ENCODE results near the gene CSN2.
"Not testable (repeated sequence)": the region's sequence is repeated elsewhere in the genome, so short reads cannot be mapped to it uniquely, and the experiment has no call there.

The CSN2 gene, protein sequence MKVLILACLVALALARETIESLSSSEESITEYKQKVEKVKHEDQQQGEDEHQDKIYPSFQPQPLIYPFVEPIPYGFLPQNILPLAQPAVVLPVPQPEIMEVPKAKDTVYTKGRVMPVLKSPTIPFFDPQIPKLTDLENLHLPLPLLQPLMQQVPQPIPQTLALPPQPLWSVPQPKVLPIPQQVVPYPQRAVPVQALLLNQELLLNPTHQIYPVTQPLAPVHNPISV

DNA sequence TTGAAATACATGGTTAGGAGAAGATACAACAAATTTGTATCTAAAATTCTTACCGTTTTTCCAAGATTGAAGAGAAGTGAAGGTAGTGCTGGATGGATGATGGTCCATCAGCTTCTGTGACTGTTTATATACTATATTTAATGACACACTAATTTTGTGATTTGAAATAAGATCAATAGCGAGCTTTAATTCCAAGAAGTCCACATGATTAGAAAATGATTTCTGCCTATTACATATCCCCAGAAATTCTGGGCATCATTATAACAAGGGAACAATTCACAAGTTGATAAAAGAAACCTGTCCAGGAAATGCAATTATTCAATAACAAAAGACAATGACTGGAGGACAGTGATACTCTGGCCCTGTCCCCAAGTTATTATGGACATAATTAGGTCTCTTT, at the start of gene CSN2:
CSN2 (minus strand) TSS at position 101 of the 400 bp plus-strand sequence. CDS start 4,733 bp downstream, outside the sequence.
- DNase-seq (no peak), ATAC-seq (no peak)

DNA sequence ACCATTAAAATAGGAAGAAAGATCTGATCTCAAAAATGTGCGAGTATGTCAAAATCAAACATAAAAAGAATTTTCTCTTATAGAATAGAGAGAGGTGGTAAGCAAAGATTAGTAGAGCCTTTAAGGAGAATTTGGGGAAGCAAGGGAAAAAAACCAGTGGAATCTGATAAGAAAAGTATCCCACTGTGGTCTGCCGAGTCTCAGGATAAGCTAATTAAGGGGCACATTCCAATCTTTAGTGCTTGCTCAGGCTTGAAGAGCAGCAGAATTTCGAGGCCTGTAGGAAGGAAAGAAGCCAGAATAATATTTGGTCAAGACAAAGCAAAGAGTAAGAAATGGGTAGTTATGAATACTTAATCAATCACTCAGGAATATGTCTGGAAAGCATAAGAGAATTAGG, 43.2 kb upstream of the CSN2 start:
- ATAC-seq = no peak
- no peak for DNase-seq

DNA sequence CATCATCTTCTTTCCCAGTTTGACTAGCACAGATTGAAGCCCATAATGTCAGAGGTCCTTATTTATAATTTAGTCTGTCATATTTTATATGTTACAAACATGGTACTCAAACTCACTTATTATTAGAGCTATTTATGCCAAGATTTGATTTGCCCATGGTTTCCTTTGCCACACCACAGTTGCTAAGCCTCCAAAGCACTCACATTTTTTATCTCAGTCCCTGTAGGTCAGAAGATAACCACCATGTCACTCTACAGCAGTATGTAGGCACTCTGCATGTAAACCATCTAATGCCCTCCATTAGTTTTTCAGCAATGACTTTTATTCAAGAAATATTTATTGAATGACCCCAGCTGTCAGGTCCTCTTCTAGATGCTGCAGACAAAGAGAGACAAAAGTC, 37.0 kb upstream of the CSN2 start:
- ATAC-seq (no peak), DNase-seq (no peak)

DNA sequence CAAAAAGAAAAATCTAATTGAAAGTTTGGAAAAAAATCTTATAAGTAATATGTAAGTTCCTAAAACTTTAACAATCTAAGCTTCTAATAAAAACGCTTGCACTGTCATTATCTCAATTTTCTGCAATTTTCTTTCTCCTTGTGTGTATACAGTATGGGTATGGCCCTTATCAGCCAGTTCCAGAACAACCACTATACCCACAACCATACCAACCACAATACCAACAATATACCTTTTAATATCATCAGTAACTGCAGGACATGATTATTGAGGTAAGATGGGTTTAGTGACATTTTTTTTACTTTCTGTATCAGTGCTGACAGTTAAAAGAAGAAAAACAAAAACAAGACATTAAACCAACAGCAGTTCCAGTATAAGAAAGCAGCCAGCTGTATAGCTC, 35.2 kb upstream of the CSN2 start:
- no peak for ATAC-seq
- DNase-seq = no peak

DNA sequence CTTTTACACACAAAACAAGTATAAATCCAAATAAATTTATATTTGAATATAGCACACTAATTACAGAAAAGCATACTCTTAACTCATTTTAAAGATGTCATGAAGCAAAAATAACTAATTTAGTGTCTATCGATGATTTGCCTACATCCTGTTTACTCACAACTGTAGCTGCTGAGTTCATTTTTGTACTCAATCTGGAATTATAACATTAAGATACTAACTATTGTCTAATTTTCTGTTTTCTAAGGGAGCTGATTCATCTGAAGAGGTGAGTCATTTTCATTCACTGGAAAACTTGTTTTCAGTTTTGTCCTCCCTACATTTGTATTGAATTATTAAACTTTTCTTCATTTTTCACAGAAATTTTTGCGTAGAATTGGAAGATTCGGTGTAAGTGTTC, 33.9 kb upstream of the CSN2 start:
- DNase-seq (no peak), ATAC-seq (no peak)

DNA sequence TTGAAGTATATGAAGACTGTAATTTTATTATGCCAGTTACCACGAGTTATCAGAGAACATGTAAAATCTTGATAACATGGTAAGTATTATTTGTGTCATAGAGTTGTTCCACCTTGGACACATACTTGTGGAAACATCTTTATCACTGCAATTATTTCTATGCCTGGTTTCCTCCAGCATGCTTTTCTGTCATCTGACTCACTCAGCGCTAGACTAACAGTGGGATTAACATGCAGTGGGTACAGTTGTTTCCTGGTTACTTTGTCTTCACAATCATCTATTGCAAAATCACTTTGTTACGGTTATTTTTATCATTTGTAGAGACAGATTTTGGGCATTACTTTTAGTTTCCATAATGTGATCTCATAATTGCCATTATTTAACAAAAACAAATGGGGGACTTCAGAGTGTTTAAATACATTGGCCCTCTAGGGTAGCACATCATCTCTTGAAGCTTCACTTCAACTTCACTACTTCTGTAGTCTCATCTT, 30.0 kb upstream of the CSN2 start, which contains the start of gene STATH:
STATH (plus strand) TSS at position 441 of the 491 bp plus-strand sequence. CDS start 2,472 bp downstream, outside the sequence.
- ATAC-seq (no peak), DNase-seq (no peak)

DNA sequence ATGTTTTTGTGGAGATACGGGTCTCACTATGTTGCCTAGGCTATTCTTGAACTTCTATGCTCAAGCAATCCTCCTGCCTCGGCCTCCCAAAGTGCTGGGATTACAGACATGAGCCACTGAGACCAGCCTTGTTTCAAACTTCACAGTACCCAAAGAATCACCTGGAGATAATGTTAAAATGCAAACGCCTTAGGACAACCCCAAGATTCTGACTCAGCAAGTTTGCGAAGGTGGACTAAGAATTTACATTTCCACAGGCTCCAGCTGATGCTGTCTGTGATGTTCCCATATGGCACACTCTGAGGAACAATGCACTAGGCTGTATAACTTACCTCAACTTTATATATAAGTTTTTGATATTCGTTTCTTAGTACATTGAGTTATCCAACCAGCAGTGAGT, 29.3 kb upstream of the CSN2 start:
- DNase-seq = no peak
- ATAC-seq = no peak

DNA sequence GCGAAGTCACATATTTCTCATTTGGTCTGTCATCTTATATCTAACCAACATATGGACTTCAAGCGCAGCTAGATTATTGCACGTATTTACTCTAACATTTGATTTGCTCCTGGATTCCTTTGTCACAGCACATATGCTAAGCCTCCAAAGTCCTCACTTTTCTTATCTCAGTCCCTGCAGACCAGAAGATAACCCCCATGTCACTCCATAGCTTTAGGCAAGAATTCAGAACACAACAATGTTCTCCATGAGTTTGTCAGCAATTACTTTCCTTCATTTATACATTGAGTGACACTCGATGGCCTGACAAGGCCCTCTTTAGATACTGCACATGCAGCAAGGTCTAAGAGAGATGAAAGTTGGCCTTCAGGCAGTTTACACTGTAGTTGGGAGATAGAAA, 25.5 kb upstream of the CSN2 start:
- DNase-seq (no peak), ATAC-seq (no peak)

DNA sequence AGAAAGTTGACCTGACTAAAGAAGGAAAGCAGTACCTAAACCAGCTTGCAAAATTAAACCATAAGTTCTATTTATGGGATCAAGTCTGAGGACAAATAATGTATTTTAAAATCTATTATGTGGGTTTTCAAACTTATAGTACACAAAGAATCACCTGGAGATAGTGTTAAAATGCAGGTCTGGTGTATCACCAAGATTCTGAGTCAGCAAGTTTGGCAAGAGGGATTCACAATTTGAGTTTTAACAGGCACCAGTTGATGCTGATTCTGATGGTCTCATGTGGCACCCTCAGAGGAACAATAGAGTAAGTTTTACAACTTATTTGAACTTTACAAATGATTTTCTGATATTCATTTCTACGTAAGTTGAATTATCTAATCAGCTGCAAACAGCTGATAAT, 21.1 kb upstream of the CSN2 start:
- no peak for ATAC-seq
- DNase-seq = no peak

DNA sequence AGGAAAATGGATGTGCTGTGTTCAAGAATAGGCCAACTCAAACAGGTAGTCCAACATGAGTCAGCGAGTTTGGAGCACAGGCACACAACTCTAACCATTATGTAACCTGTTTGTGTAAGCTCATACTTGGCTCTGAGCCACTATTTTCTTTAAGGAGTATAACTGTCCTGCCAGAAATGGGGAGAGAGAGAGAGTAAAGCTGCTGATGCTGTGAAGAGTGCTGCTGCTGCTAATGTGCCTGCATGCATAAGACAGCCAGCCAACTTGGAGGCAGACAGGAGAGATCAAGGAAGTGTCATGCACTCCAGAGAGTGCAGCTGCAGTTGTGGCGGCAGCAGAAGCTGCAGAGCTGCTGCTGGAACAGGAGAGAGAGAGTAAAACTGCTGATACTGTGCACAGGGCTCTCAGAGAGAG, 18.5 kb upstream of the CSN2 start:
- DNase-seq = no peak

DNA sequence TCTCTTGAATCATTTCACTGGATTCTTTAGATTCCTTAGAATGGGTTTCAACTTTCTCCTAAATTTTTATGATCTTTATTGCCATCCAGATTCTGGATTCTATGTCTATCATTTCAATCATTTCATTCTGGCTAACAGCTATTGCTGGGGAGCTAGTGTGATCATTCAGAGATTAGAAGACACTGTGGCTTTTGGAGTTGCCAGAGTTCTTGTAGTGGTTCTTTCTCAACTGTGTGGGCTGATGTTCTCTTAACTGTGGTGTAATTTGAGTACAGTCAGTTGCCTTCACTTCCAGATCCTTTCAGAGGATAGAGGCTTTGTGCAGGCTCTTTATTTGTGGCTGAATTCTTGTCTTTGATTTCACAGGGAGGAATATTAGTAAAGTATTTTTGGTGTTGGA, 12.1 kb upstream of the CSN2 start:
- no peak for ATAC-seq
- DNase-seq = no peak

More for the DNA sequence above, 18.5 kb upstream of the CSN2 start:
- ATAC-seq = no peak

DNA sequence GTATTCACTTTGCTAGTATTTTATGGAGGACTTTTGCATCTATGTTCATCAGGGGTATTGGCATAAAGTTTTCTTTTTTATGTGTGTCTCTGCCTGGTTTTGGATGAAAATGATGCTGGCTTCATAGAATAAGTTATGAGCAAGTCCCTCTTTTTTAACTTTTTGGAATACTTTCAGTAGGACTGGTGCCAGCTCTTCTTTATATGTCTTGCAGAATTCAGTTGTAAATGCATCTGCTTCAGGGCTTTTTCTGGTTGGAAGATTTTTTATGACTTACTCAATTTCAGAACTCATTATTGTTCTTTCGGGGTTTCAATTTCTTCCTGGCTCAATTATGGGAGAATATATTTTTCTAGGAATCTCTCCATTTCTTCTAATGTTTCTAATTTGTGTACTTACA, 9.1 kb upstream of the CSN2 start:
- ATAC-seq = no peak
- no peak for DNase-seq

DNA sequence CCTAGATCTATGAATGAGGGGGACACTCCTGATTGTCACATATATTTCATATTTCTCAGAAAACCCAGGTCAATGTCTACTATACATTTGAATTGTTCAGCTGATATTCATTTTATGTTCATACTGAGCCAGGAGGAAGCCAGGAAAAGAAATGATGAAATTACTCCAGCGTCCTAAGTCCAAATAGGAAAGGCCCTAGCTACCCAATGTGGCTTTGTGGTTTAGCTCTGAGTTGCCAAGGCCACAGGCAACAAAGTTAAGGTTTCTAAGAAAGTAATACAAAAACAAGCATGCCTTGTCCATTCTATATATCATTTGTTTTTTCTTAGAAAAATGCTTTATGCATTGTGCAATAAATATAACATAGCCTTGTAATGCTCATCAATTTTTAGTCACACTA, 4.5 kb upstream of the CSN2 start:
- ATAC-seq = no peak

DNA sequence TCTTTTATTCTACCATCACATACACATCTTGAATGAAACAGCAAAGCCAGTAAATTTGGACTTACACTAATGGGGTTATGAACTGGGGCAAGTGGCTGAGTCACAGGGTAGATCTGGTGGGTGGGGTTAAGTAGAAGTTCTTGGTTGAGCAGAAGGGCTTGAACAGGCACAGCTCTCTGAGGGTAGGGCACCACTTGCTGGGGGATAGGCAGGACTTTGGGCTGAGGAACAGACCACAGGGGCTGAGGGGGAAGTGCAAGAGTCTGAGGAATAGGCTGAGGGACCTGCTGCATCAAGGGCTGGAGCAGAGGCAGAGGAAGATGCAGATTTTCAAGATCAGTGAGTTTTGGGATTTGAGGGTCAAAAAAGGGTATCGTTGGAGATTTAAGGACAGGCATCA, 8.3 kb downstream of the CSN2 start:
- ATAC-seq = no peak

More for the DNA sequence above, 4.5 kb upstream of the CSN2 start:
- DNase-seq = no peak

DNA sequence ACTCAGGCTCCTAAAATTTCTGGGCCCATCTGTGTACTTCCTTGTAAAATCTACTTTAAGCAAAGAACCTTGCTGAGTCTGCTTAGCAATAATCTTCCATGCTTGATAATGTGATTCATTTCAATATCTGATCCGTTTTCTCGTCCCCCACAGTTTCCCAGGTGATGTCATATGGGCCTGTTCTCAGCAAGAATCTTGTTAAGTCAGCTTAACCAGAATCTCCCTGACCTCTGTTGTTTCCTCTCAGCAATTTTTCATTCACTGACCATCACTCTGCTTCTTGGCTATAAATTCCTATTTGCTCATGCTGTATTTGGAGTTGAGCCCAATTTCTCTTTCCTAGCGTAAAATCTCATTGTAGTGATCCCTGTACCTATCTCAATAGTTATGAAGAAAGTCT, 13.9 kb downstream of the CSN2 start:
- no peak for DNase-seq
- ATAC-seq = no peak

More for the DNA sequence above, 8.3 kb downstream of the CSN2 start:
- DNase-seq = no peak

DNA sequence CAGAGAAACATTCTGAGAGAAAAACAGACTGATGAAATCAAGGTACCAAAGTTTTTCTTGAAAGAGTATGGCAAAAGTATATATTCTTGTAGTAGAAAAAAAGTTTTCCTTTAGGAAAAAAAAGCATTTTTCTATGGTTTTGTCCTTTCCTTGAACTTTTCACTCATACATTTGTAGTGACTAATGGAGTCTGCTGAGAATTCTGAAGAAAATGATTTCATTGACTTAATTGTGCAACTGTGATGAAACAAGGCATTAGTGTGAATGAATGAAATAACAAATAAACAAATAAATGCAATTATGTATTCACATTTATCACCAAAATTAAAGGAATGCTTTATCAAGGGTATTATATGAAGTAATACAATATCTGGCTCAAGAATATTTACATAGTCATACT, 29.0 kb downstream of the CSN2 start:
- no peak for DNase-seq
- no peak for ATAC-seq

DNA sequence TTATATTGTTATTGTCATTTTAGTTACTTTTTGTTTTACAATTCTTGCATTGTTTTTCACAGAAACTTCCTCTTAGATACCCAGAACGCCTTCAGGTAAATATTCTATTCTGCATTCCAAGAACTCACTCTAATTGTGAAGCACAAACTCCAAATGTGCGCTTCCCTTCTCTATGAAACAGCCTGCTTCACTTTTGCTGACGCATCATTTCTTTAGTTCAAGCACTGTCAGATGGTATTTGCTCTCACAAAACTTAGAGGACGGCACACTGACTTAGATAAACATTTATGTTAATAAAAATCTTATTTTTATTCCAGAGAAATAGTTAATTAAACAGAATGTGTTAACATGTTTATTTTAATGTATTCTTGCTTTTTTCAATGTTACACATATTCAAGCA, 31.4 kb downstream of the CSN2 start:
- ATAC-seq = no peak
- DNase-seq = no peak

DNA sequence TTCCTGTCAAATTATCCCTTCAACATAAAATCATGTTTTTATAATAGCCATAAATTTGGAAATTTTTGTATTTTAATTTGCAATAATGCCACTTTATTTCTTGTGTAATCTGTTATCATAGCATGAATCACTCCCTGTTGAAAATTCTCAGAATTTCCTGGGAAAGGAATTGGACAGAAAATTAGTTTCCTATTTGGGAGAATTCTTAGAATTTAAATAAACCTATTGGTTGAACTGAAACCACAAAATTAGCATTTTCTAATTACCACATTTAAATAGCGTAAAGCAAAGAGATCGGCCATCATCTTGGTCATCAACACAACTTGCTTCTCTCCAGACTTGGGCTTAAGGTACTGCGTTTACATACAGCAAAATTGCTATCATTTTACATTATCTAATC, 34.8 kb downstream of the CSN2 start, which contains the start of gene CSN1S1:
CSN1S1 (plus strand) TSS at position 301 of the 400 bp plus-strand sequence. CDS start 1,488 bp downstream, outside the sequence.
- no peak for ATAC-seq
- no peak for DNase-seq

DNA sequence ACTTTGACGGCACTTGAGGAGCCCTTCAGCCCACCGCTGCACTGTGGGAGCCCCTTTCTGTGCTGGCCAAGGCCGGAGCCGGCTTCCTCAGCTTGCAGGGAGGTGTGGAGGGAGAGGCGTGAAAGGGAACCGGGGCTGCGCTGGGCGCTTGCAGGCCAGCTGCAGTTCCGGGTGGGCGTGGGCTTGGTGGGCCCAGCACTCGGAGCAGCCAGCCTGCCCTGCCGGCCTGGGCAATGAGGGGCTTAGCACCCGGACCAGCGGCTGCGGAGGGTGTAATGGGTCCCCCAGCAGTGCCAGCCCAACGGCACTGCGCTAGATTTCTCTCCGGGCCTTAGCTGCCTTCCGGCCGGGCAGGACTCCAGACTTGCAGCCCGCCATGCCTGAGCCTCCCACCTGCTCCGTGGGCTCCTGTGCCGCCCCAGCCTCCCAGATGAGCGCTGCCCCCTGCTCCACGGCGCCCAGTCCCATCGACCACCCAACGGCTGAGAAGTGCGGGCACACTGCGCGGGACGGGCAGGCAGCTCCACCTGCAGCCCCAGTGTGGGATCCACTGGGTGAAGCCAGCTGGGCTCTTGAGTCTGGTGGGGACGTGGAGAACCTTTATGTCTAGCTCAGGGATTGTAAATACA, 41.6 kb downstream of the CSN2 start:
- ATAC-seq, DNase-seq: not testable (repeated sequence)

DNA sequence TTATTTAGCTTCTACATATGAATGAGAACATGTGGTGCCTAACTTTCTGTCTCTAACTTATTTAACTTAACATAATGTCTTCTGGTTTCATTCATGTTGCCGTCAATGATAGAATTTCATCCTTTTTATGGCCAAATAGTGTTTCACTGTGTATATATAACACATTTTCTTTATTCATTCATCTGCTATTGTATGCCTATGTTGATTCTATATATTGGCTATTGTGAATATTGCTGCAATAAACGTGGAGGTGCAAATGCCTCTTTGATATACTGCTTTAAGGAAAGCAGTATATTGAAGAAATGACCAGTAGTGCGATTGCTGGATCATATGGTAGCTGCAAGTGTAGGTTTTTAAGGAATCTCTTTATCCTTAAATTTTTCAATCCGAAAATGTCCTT, 44.7 kb downstream of the CSN2 start:
- ATAC-seq (no peak), DNase-seq (no peak)

DNA sequence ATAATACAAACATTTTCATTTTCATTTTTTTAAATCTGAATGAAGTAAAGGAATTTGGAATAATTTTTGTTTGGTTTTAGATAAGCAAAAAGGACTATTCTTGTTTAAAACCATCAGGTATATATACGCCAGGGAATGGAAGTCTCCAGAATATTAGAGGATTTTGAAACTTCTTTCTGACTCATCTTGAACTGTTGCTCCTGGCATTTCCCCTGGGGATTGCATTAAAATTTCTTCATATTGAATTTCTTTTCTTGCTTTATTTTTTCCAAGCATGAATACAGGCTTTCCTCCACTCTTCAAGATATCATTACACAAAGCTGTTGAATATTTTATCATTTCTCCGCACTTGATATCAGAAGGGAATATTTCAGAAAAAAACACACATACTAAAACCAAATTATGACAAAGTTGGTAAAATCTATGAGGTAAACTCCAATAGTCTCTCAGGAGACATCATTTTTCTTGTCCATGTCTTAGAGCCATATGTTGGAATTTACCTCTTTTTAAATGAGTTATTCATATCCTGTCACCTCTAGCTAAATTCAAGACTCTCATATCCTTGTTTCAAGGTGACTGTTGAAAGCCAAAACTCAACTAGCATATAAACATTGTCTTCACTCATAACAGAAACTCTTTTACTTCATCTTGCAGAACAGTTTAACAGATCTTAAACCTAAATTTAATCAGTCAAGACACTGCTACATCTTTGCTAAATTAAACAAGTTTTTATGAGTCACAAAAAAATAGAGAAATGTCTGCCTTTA, 55.3 kb downstream of the CSN2 start:
- DNase-seq (no peak), ATAC-seq (no peak)

DNA sequence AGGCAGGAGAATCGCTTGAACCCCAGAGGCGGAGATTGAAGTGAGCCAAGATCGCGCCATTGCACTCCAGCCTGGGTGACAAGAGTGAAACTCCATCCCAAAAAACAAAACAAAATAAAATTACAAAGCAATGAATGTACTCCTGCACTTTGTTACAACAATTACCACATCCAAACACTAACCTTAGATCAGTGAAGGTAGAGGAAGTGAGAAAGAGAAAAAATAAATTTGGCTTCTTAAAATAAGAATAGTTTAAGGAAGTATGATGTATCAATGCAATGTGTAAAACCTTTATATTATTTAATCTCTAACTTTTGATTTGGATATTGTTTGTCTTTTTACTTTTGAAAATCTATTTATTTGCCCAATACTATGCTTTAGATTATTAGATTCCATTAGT, 56.3 kb downstream of the CSN2 start:
- ATAC-seq = no peak
- DNase-seq = no peak

DNA sequence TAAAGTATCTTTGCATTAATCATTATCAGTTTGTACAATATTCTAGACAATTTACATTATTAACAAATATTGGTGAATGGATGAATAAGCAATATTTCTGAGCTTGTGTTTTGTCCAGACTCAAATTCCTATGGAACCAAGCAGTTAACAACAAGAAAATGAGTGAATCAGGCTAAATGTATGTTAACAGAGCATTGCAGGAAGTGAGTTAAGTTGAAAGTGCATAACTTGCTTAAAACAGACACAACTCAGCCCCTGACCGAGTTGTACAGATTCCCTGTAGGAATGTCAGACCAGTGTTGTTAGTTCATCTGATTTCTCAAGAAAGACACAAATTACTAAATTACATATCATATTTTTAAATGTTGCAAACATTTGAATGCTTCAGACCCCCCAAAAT, 58.4 kb downstream of the CSN2 start:
- ATAC-seq (no peak), DNase-seq (no peak)
